Endometrial microvascular endothelial cells (primary cell): ENCODE measurements around the gene PTPRD. TPM values are rescaled to one million over a fixed set of nuclear protein-coding genes. Genes with fewer than 3 reads are reported as not detected.

ENCODE experiments used
- in situ Hi-C: cut with HindIII; loops from 2 replicates; pipeline ENCODE4 v1.10.0; 2017; ENCODE audit warnings: low sequenced_read_pairs, low pct_unique_long_range_greater_than_20kb; ENCODE audit errors: inconsistent ontology term
- total RNA-seq: library from RNA; depleted of rRNA; stranded (reverse); fragments of >200 nt; gene quantifications from one replicate; pipeline ENCODE4 v1.2.3, GENCODE V29; 2015; ENCODE audit errors: inconsistent ontology term

PTPRD gene
- total RNA-seq, 1 donor from 2014 or later: under 0.01 TPM

GRCh38 chr9:9615086-9615485 lies 997.7 kb downstream of the PTPRD start:
- in situ Hi-C loops: no loop called here

- in situ Hi-C loops: no loop called here
Observed at GRCh38 chr9:9614607-9615006, 998.2 kb downstream of the PTPRD start.

DNA sequence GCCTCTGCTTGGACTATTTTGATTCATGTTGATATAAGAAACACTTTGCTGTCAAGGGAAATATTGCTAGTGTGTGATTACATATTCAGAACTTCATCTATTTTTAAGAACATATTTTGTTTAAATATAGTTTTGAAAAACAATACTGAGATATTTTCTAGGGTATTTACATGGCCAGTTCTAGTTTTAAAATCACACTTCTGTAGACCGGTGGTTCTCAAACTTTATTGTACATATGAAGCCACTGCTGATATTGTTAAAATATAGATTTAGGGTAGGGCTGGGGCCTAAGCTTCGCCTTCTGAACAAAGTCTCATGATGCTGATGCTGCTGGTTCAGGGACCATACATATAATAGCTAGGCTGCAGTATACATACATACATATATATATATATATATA lies 1000.0 kb downstream of the PTPRD start:
- in situ Hi-C loops: no loop called here

GRCh38 chr9:9612270-9612669 lies 1000.5 kb downstream of the PTPRD start:
- in situ Hi-C loops: no loop called here

GRCh38 chr9:9605681-9606080 lies 1007.1 kb downstream of the PTPRD start:
- in situ Hi-C loops: no loop called here

GRCh38 chr9:9603345-9603744 lies 1009.5 kb downstream of the PTPRD start:
- in situ Hi-C loops: no loop called here

DNA sequence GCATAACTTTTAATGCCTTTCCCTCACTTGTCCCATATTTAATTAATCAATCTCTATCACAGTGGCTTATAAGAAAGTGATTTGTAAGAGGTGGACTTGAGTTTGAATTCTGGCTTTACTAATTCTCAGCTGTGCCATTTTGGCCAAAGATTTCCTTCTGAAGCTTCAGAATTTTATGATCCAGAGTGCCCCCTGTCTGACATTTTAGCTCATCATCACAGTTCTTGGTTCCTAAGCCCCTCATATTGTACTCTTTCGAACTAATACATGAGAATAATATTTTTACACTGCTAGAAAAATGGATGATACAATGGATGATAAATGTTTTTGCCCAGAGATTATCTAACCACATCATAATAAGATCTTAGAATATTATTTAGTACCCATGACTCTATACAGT lies 1014.1 kb downstream of the PTPRD start:
- in situ Hi-C loops: no loop called here

DNA sequence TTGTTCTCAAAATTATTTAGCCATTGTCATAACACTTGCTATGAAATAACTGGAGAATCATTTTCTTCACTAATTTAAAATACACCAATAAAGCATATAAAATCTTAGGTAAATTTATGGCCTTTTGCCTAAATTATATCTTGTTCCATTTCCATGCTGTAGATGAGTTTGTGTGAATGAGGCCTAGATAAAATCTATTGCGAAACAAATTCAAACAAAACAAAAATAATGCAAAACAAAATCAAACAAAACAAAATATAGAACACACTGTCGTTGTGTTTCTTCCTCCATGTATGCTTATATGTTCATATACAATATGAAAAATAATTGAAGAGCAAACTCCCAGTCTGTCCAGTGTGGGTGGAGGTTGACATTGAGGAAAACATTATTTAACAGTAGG lies 1020.7 kb downstream of the PTPRD start:
- in situ Hi-C loops: no loop called here

DNA sequence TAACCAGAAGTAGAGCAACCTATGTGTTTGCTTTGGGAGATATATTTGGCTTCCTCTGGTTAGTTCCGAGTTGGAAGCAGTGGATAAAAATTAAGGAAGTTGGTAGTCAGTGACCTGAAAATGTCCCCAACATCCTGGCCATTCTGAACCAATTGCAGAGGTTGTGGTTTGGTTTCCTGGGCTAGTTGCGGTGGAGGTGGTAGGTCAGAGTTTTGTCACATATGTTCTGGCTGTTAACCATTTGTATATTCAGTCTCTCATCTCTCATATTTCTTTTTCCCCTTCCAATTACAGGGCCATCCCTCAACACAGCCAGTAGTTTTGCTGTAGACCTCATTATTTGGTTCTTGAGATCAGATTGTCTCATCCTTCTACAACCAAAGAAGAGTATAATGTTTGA lies 1026.9 kb downstream of the PTPRD start:
- in situ Hi-C loops: no loop called here

DNA sequence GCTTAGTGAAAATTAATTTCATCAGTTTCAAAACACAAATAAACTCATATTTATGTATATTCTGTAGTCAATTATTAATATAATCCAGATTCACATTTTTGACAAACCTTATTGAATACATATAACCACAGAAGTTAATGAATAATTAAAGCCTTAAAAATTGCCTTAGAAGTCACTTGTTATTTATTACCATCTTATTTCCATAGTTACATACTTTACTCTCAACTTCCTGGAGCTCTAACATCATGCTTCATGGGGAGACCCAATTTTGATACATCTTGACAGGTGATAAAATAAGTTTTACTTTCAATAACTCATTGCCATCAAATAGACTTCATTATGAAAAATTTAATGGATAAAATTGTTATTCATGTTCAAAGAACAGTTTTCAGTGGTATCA lies 1038.7 kb downstream of the PTPRD start:
- in situ Hi-C loops: no loop called here

DNA sequence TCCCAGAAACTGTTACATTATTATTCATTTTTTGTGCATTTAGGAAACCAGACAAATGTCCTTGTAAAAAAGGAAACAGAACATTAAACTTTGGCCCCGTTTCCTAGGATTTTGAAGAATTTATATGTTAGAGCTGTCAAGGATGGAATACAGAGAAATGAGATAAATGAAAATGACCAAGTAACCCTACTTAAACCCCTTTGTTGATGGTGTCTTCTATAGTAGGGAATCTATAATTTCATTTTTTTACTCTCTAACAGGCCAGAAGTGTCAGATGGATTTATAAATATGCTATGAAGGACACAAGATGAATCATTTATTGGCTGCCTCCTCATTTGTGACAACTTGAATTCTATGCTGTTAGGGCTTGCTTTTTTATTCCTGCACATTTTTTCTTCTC lies 1047.1 kb downstream of the PTPRD start:
- in situ Hi-C loops: no loop called here

DNA sequence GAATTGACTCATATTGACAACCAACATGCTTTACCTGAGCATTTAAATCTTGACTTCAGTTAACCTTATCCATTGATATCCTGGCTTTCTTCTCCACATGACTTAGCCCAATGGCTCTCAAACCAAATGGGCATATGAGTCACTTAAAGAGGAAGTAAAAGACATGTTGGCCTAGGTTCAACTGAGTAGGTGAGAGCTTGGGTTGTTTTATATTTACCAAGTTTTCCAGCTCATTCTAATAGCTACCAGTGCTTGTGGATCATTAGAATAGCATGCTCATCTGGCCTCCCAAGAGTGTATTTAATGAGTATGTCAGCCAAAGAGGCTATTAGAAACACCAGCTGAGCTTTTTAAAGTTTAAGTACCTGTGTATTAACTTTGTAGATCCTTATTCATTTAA lies 1049.0 kb downstream of the PTPRD start:
- in situ Hi-C loops: no loop called here

DNA sequence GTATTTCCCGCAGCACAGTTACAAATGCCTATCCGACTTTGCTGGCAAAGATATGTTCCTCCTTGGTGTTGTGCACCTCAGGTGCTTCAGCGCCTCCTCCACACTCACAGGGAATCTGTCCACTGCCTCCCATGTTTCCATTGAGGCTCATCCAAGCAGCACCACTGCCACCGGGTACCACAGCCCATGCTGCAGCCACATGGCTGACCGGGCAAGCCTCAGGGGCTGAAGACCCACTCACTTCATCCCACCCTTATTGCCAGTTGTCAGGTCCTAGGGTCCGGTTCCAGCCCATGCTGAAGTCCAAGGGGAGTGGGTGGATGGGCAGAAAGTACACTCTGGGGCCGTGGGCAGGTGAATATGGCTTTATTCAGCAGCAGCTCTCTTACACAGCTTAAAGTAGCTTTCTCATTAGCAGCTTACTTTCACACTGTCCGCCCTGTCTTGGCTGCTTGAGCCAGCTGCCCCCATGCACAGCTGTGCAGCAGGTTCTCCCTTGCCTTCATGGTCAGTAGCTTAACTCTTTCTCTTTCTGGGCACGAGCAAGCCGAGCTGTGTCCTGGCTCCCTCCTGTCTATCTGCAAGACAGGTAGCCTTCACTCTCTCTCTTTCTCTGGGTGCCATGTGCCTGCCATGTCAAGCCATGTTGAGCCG lies 1052.3 kb downstream of the PTPRD start:
- in situ Hi-C loops: no loop called here

DNA sequence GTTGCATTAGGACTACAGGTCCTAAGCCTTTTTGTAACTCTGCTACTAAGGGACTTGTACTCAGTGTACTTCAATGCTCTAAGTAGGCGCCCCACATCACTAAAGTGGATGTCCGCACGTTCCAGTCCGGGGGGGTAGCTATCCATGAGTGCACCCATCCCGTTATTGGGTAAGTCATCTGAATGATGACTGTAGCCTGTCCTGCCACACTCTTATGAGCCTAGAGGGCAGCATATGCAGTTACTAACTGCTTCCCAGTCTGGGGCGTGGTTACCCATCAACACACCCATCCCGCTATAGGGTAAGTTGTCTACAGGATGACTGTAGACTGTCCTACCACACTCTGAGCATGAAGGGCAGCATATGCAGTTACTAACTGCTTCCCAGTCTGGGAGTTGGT lies 1053.9 kb downstream of the PTPRD start:
- in situ Hi-C loops: no loop called here

- in situ Hi-C loops: no loop called here
Observed at GRCh38 chr9:9557804-9558334, 1054.9 kb downstream of the PTPRD start.

- in situ Hi-C loops: no loop called here
Observed at GRCh38 chr9:9556865-9557803, 1055.7 kb downstream of the PTPRD start.

DNA sequence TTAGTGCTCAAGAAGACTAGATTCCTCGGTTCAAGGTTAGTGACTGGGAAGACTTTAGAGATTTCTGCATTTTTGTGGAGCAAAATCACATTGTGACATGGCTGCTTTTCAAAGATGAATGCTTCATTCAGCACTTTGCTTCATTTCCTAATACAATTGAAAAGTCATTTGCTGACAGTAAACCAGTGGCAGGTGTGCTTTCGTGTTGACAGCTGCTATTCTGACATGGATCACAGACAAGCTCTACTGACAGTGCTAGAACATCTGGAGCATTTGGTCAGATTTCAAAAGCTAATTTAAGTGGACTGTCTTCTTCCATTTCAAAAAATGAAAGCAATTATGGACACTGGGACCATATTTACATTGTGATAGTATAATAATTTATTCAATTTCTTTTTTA lies 1060.1 kb downstream of the PTPRD start:
- in situ Hi-C loops: no loop called here

DNA sequence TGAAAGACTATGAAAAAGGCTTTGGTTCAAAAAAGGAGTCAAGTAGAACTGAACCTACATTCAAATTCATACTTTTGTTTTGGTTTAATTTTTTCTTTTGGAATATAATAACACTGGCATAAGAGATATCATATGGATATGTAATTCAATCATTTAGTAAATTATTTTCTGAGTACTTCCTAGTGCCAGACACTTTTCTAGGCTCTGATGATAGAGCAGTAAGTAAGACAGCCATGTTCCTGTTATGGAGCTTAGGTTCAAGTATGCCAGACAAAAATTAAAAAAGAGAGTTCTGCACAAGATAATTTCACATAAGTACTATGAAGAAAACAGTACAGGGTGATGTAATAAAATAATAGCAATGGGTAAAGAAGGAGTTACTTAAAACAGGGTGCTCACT lies 1074.0 kb downstream of the PTPRD start:
- in situ Hi-C loops: no loop called here

DNA sequence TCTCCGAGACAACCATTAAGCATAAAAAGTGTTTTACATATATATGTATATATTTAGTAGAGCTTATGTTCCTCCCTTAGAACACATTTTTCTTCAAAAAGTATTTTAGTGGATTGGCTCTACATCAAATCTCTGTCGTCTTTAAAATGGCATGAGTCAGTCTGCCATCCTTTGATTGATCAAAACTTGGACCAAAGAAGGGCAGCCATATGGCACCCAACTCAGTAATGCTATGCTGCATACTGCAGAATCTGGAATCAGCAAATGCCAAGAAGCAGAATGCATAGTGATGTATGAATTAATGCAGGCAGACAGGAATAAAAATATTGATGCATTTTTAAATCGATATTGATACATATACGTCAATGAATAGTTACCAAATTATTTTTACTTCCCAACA lies 1074.4 kb downstream of the PTPRD start:
- in situ Hi-C loops: no loop called here

DNA sequence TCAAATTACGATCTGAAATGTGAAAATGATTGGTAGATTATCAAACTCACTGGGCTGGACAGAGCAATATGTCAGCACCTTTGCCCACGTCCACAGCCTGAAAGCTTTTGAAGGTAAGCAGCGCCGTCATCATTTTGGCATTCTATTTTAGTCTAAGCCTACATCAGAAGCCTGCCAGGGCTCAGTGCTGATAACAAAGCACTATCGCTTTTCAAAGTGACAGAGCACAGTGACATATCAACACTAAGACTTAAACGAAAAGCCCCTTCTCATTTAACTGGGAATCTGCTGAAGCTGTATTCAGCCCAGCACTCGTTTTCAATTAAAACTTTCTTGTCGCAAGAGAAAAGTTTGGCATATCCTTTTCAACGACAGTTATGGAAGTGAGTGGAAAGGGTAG lies 1076.3 kb downstream of the PTPRD start:
- in situ Hi-C loops: no loop called here
